DOHH2 (cell line): Measurements from ENCODE around the gene SEMA3E.

Source experiments
- H3F3A ChIP-seq: fragments of 200-600 bp; sonication (generic), shearing (Covaris generic); 2 replicates; pipeline ENCODE4 v1.6.0; 2016; ENCODE audit warnings: antibody characterized with exemption, mild to moderate bottlenecking; ENCODE audit not compliant: control insufficient read depth, insufficient read depth
- H3K27ac ChIP-seq: fragments of 200-600 bp; sonication (generic); 2 replicates; pipeline ENCODE4 v1.5.1; 2014; ENCODE audit warnings: low read depth, mild to moderate bottlenecking, low read length, moderate library complexity
- H3K27me3 ChIP-seq: fragments of 200-600 bp; sonication (generic); 2 replicates; pipeline ENCODE4 v1.6.1; 2014; ENCODE audit warnings: mild to moderate bottlenecking, low read length, mixed read lengths; ENCODE audit not compliant: control insufficient read depth
- H3K36me3 ChIP-seq: fragments of 200-600 bp; sonication (generic); 2 replicates; pipeline ENCODE4 v1.6.1; 2014; ENCODE audit warnings: mild to moderate bottlenecking, low read length, moderate library complexity, mixed read lengths; ENCODE audit not compliant: control insufficient read depth
- H3K4me1 ChIP-seq: fragments of 200-600 bp; sonication (generic); 2 replicates; pipeline ENCODE4 v1.6.1; 2014; ENCODE audit warnings: mild to moderate bottlenecking, low read length, mixed read lengths; ENCODE audit not compliant: control insufficient read depth
- H3K4me2 ChIP-seq: fragments of 200-600 bp; sonication (generic); 2 replicates; pipeline ENCODE4 v1.6.0; 2014; ENCODE audit warnings: mild to moderate bottlenecking, low read length, moderate library complexity
- H3K4me3 ChIP-seq: fragments of 200-600 bp; sonication (generic); 2 replicates; pipeline ENCODE4 v1.5.1; 2014; ENCODE audit warnings: mild to moderate bottlenecking, low read length, mixed read lengths
- H3K79me2 ChIP-seq: fragments of 200-600 bp; sonication (generic); 2 replicates; pipeline ENCODE4 v1.6.1; 2014; ENCODE audit warnings: mild to moderate bottlenecking, low read length, mixed read lengths; ENCODE audit not compliant: control insufficient read depth
- H3K9me2 ChIP-seq: fragments of 200-600 bp; sonication (generic); replicated peaks from 2 replicates; pipeline ENCODE4 v1.6.1; 2014; ENCODE audit warnings: mild to moderate bottlenecking, low read length, mixed read lengths; ENCODE audit not compliant: control insufficient read depth
- H3K9me3 ChIP-seq: fragments of 200-600 bp; sonication (generic); 2 replicates; pipeline ENCODE4 v1.6.1; 2014; ENCODE audit warnings: antibody characterized with exemption, low read length, mixed read lengths; ENCODE audit not compliant: control insufficient read depth, insufficient read depth
- H4K20me1 ChIP-seq: fragments of 200-600 bp; sonication (generic); 2 replicates; pipeline ENCODE4 v1.6.0; 2014; ENCODE audit warnings: low read depth, mild to moderate bottlenecking, antibody characterized with exemption, low read length, moderate library complexity; ENCODE audit not compliant: control insufficient read depth, insufficient read depth
- EZH2phosphoT487 ChIP-seq: fragments of 200-600 bp; sonication (generic); IDR thresholded peaks from 2 replicates; pipeline ENCODE4 v1.6.1; 2017; ENCODE audit warnings: borderline replicate concordance, mild to moderate bottlenecking, antibody characterized with exemption, low read length, moderate library complexity, mixed read lengths
- TF ChIP-seq, protein P1 (sequence below): fragments of 200-600 bp; sonication (generic); IDR thresholded peaks from one replicate; pipeline ENCODE4 v1.5.1; 2014; ENCODE audit warnings: antibody characterized with exemption, mild to moderate bottlenecking, low read depth, low read length; ENCODE audit not compliant: poor library complexity, severe bottlenecking

SEMA3E gene

DNA sequence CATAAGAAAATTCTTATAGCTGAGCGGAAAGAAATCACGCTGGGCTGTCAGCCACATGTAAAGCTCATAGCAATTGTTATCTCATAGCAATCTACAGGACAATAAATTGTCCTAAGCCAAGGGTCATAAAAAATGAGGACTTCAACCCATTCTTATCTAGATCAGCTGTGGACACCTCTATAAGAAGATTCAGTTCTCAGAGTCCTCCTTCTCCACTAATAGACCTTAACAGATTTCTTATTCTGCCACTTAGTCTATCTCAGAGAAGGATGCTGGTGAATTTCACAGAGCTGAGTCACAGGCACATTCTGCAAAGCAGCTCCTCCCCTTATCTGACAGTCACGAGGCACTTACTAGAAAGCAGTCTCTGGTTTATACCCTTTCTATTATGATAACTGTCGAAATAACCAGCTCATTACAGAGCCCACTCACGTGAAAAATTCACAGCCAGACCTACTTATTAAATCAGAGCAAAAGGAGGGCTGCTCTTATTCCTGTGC lies 300.9 kb downstream of the SEMA3E start:
- Histone ChIP-seq H3K4me1 (no peaks in the 10 kb centered on the region), H3K4me3 (no peak overlapping the region), H3F3A (no peaks in the 10 kb centered on the region), H3K36me3 (no peaks in the 10 kb centered on the region), H3K27me3 (no peaks in the 10 kb centered on the region), H3K79me2 (no peaks in the 10 kb centered on the region), H3K9me3 (no peaks in the 10 kb centered on the region), H3K9me2 (no peaks in the 10 kb centered on the region), H3K4me2 (no peak overlapping the region), H4K20me1 (no peaks in the 10 kb centered on the region), H3K27ac (no peak overlapping the region)
- TF ChIP-seq, protein P1, sequence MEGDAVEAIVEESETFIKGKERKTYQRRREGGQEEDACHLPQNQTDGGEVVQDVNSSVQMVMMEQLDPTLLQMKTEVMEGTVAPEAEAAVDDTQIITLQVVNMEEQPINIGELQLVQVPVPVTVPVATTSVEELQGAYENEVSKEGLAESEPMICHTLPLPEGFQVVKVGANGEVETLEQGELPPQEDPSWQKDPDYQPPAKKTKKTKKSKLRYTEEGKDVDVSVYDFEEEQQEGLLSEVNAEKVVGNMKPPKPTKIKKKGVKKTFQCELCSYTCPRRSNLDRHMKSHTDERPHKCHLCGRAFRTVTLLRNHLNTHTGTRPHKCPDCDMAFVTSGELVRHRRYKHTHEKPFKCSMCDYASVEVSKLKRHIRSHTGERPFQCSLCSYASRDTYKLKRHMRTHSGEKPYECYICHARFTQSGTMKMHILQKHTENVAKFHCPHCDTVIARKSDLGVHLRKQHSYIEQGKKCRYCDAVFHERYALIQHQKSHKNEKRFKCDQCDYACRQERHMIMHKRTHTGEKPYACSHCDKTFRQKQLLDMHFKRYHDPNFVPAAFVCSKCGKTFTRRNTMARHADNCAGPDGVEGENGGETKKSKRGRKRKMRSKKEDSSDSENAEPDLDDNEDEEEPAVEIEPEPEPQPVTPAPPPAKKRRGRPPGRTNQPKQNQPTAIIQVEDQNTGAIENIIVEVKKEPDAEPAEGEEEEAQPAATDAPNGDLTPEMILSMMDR = no peak
- TF ChIP-seq EZH2phosphoT487 = no peak

DNA sequence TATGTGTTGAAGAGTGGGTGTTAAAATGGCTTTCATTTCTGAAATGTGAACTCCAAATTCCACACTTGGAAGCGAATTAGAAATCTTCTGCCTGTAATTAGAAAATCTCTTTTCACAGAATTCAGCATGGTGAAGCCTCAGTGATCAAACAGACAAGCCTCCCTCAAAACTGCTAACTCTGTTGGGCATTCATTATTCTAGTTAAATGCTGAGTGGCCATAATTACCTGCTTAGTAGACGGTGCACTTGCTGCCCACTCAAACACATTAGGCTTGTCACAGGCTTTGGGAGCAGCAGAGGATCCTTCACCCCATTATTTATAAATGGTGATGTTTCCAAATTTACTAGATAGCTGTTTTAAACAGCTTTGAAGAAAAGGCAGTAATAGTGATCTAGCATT lies 309.0 kb downstream of the SEMA3E start:
- Histone ChIP-seq H3K36me3 (no peaks in the 10 kb centered on the region), H3K4me2 (no peak overlapping the region), H4K20me1 (no peaks in the 10 kb centered on the region), H3K27ac (no peak overlapping the region), H3K4me3 (no peak overlapping the region), H3K9me2 (no peaks in the 10 kb centered on the region), H3K79me2 (no peaks in the 10 kb centered on the region), H3K4me1 (no peaks in the 10 kb centered on the region), H3K9me3 (no peaks in the 10 kb centered on the region), H3K27me3 (no peaks in the 10 kb centered on the region), H3F3A (no peaks in the 10 kb centered on the region)
- TF ChIP-seq, protein P1 = no peak
- TF ChIP-seq EZH2phosphoT487 = no peak

DNA sequence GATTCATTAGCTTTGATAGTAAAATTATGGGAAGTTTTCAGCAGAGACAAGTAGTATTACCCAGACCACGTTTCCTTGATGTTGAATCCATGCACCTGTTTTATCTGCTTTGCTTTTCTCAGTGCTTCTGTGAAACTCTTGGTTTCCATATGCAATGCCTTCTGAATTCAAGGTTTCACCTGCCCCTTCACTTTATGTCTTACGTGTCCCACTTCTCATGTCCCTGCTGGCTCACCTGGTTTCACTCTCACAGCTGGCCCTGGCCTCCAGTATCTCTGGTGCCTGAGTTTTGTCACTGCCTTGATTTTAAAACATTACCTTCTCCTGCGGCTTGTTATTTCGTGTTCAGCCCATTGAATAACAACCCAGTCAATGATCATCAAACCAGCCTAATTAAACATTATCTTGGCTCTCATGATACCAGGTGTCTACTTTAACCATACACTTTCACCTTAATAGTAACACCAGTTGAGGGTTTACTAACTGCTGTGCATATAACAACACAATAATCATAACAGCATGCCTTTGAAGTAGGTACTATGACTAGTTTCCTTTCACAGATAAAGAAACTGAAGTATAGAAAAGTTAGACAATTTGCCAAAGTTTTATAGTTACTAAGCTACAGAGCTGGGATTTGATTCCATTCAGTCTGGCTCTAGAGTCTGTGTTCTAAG lies 310.5 kb downstream of the SEMA3E start:
- no peaks in the 10 kb centered on the region for H3K9me2 ChIP-seq
- no peaks in the 10 kb centered on the region for H3K9me3 ChIP-seq
- H3K4me2 ChIP-seq = no peak overlapping the region
- H3K27ac ChIP-seq = no peak overlapping the region
- no peaks in the 10 kb centered on the region for H3K36me3 ChIP-seq
- H3K4me3 ChIP-seq = no peak overlapping the region
- H3K79me2 ChIP-seq = no peaks in the 10 kb centered on the region
- H3K27me3 ChIP-seq = no peaks in the 10 kb centered on the region
- H3K4me1 ChIP-seq = no peaks in the 10 kb centered on the region
- TF ChIP-seq, protein P1 = no peak
- no peaks in the 10 kb centered on the region for H4K20me1 ChIP-seq
- no peaks in the 10 kb centered on the region for H3F3A ChIP-seq
